NB4 (cell line): ENCODE data around the gene IDI2.

Source experiments
- DNase-seq: peaks from one replicate; pipeline ENCODE4 v3.0.0; 2010; ENCODE audit warnings: low read depth
- H3K4me3 ChIP-seq: one replicate; pipeline ENCODE4 v1.5.1; 2011; ENCODE audit warnings: mild to moderate bottlenecking, low read depth, low read length, moderate library complexity
- MYC ChIP-seq: IDR thresholded peaks from 2 replicates; pipeline ENCODE4 v1.6.1; 2011; ENCODE audit warnings: low read depth, low read length
- POLR2A ChIP-seq: IDR thresholded peaks from 2 replicates; pipeline ENCODE4 v1.6.1; 2011; ENCODE audit warnings: mild to moderate bottlenecking; ENCODE audit not compliant: insufficient read length; ENCODE audit errors: extremely low read depth
- TF ChIP-seq, protein P1 (sequence below): IDR thresholded peaks from one replicate; pipeline ENCODE4 v1.5.1; 2012; ENCODE audit warnings: low read depth, low read length
- TF ChIP-seq, protein P2 (sequence below): IDR thresholded peaks from 2 replicates; pipeline ENCODE4 v1.6.1; 2011; ENCODE audit warnings: low read depth, low read length

The IDI2 gene

GRCh38 chr10:1007583-1007982 is 18.1 kb downstream of the IDI2 start:
- no peak for DNase-seq
- TF ChIP-seq, protein P1, sequence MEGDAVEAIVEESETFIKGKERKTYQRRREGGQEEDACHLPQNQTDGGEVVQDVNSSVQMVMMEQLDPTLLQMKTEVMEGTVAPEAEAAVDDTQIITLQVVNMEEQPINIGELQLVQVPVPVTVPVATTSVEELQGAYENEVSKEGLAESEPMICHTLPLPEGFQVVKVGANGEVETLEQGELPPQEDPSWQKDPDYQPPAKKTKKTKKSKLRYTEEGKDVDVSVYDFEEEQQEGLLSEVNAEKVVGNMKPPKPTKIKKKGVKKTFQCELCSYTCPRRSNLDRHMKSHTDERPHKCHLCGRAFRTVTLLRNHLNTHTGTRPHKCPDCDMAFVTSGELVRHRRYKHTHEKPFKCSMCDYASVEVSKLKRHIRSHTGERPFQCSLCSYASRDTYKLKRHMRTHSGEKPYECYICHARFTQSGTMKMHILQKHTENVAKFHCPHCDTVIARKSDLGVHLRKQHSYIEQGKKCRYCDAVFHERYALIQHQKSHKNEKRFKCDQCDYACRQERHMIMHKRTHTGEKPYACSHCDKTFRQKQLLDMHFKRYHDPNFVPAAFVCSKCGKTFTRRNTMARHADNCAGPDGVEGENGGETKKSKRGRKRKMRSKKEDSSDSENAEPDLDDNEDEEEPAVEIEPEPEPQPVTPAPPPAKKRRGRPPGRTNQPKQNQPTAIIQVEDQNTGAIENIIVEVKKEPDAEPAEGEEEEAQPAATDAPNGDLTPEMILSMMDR, result no peak
- TF ChIP-seq POLR2A (no peak), MYC (no peak)
- TF ChIP-seq, protein P2, sequence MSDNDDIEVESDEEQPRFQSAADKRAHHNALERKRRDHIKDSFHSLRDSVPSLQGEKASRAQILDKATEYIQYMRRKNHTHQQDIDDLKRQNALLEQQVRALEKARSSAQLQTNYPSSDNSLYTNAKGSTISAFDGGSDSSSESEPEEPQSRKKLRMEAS, result no peak
- H3K4me3 ChIP-seq, result no peak overlapping the region

DNA sequence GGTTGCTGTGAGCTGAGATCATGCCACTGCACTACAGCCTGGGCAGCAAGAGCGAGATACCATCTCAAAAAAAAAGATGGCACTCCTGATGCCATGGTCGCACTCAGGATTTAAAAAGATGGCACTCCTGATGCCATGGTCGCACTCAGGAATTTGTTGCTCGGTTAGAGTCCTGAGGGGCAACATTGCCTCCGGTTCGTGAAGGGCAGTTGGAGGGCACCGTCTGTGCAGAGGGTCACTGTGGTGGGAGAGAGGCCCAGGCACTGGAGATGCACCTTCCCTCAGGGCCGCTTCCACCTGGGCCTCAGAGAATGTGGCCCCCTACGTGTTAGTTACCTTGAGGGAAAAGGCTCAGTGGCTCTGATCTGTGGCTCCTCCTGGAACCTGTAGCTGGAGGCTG is 19.1 kb downstream of the IDI2 start:
- H3K4me3 ChIP-seq, result no peak overlapping the region
- DNase-seq, result no peak
- TF ChIP-seq POLR2A, result no peak
- TF ChIP-seq, protein P1, result no peak
- no peak for TF ChIP-seq MYC
- TF ChIP-seq, protein P2, result no peak

DNA sequence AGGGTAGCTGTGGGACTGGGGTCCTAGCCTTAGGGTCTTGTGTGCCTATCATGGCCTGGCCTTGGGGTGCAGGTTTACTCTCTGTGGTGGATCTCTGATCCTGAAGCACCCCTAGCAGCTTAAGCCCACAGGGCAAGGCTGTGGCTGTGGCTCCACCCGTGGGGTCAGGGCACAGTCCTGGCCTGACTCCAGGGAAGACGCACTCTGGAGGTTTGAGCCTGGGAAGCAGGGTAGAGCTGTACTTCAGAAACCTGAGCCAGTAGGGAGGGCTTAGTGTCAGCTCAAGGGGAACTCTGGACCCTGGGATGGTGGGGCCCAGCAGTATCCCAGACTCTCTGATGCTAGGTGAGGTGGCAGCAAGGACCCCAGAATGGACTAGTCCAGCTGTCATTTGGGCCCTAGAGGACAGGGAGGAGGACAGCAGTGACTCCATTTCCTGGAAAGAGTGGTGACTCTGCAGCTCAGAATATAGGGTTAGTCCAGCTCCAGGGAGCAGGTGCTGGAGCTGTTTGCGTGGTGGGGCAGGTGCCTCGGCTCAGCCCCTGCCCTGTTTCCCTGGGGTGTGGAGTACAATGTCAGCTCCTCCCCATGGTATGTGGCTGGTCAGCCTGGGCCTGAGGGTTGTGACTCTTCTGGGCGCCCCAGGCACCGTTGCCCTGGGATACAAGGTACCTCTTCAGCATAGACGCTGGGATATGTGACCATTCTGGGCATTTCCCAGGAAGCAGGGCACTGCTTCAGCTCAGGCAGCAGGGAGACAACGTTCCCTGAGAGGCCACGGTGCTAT is 21.6 kb downstream of the IDI2 start:
- no peak overlapping the region for H3K4me3 ChIP-seq
- TF ChIP-seq MYC, result no peak
- TF ChIP-seq POLR2A, result no peak
- TF ChIP-seq, protein P2, result no peak
- TF ChIP-seq, protein P1, result no peak
- no peak for DNase-seq

DNA sequence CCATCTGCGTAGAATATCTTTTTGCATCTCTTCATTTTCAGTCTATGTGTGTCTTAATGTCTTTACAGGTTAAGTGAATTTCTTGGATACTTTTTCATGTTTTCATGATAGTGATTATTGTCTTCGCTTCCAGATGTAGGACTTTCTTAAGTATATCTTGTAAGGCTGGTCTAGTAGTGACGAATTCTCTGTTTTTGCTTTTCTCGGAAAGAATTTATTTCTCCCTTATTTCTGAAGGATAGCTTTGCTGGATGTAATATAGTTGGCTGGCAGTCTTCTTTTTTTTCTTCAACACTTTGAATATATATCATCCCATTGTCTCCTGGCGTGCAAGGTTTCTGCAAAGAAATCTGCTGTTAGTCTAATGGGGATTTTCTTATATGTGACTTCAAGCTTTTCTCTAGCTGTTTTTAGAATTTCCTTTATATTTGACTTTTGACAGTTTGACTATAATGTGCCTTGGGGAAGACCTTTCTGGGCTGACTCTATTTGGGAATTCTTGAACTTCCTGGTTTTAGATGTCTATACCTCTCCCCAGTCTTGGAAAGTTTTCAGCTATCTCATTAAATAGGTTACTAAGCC is 23.1 kb downstream of the IDI2 start:
- no peak for DNase-seq
- TF ChIP-seq, protein P2, result no peak
- TF ChIP-seq MYC (no peak), POLR2A (no peak)
- TF ChIP-seq, protein P1, result no peak
- H3K4me3 ChIP-seq, result no peak overlapping the region

DNA sequence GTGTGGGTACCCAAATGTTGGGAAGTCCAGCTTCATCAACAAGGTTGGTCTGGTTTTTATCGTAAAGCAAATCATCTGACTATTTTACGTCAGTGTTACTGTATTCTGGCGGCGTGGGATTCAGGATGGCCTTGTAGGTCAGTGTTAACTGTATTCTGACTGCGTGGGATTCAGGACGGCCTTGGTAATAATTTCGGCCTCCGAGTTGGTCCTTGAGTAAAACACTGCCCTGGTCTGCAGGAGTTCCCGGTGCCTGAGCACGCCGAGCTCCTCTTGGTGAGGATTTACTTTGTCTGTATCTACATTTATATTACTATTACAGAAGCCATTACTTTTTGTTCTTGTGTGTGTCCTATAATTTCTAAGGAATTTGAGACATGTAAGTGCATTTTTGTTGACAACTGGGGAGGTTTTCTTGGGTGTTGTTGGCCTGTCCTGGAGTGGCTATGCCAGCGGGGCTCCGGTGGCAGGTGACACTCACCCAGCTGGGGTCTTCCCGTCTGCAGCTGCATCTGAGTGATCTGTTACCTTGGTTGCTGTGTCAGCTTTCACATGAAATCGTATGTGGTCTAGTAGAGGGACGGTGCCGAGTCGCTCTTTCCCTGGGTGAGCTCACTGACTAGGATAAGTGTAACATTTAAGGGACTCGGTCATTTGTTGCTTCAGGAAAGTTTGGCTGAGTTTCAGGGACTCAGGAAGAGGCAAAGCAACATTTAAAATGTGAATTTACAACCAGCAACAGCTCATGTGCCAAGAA is 28.2 kb downstream of the IDI2 start:
- TF ChIP-seq MYC (no peak), POLR2A (no peak)
- TF ChIP-seq, protein P1, result no peak
- TF ChIP-seq, protein P2, result no peak
- no peak for DNase-seq
- no peak overlapping the region for H3K4me3 ChIP-seq
